GM08714 (cell line): ENCODE results near the gene PIK3C2B.
A peak's percentile ranks its signal among the peaks of the same experiment; 100 is the strongest.
"Not testable (repeated sequence)": the region's sequence is repeated elsewhere in the genome, so short reads cannot be mapped to it uniquely, and the experiment has no call there.

Experiments used
- H3K4me3 ChIP-seq: fragments of 200-500 bp; sonication (Bioruptor generic); 2 replicates; pipeline ENCODE4 v1.5.1; 2014; ENCODE audit warnings: mild to moderate bottlenecking, low read length, inconsistent platforms
- ZNF274 ChIP-seq: IDR thresholded peaks from 2 replicates; pipeline ENCODE4 v1.6.1; 2012; ENCODE audit warnings: mild to moderate bottlenecking, low read depth, low read length

PIK3C2B gene

GRCh38 chr1:204498981-204499380 is 4.4 kb upstream of the PIK3C2B start:
- TF ChIP-seq ZNF274 = no peak
- H3K4me3 ChIP-seq = no peak overlapping the region

GRCh38 chr1:204495777-204496176 is 1.2 kb upstream of the PIK3C2B start:
- no peak for TF ChIP-seq ZNF274
- H3K4me3 ChIP-seq = peak overlapping the region; percentile 77; the same call in 1 of the 2 replicates

GRCh38 chr1:204495078-204495753 is 611 bp upstream of the PIK3C2B start:
- peak overlapping the region; percentile 77 for H3K4me3 ChIP-seq
- TF ChIP-seq ZNF274 = no peak

- TF ChIP-seq ZNF274 = no peak
- H3K4me3 ChIP-seq = peak overlapping the region; percentile 77
Observed at GRCh38 chr1:204493984-204494280, 673 bp downstream of the PIK3C2B start.

- H3K4me3 ChIP-seq = peak overlapping the region; percentile 77
- no peak for TF ChIP-seq ZNF274
Observed at GRCh38 chr1:204493145-204493983, 1.2 kb downstream of the PIK3C2B start.

- no peak overlapping the region for H3K4me3 ChIP-seq
- no peak for TF ChIP-seq ZNF274
Observed at GRCh38 chr1:204491655-204492054, 3.0 kb downstream of the PIK3C2B start.

- no peak for TF ChIP-seq ZNF274
- H3K4me3 ChIP-seq = no peak overlapping the region
Observed at GRCh38 chr1:204487256-204487615, 7.4 kb downstream of the PIK3C2B start.

GRCh38 chr1:204486513-204487255 is 7.9 kb downstream of the PIK3C2B start:
- not testable (repeated sequence) for H3K4me3 ChIP-seq

GRCh38 chr1:204483791-204484190 is 10.8 kb downstream of the PIK3C2B start:
- H3K4me3 ChIP-seq = no peak overlapping the region
- TF ChIP-seq ZNF274 = no peak

GRCh38 chr1:204480515-204480914 is 14.1 kb downstream of the PIK3C2B start:
- no peak for TF ChIP-seq ZNF274
- H3K4me3 ChIP-seq = no peak overlapping the region; the same call in 1 of the 2 replicates

- TF ChIP-seq ZNF274 = no peak
- no peak overlapping the region for H3K4me3 ChIP-seq
Observed at GRCh38 chr1:204479387-204480136, 15.0 kb downstream of the PIK3C2B start.

GRCh38 chr1:204478921-204479320 is 15.7 kb downstream of the PIK3C2B start:
- H3K4me3 ChIP-seq = no peak overlapping the region
- TF ChIP-seq ZNF274 = no peak

GRCh38 chr1:204478172-204478899 is 16.3 kb downstream of the PIK3C2B start:
- no peak for TF ChIP-seq ZNF274
- H3K4me3 ChIP-seq = no peak overlapping the region
